ENCODE measurements around the gene PRSS21.

Gene PRSS21, protein sequence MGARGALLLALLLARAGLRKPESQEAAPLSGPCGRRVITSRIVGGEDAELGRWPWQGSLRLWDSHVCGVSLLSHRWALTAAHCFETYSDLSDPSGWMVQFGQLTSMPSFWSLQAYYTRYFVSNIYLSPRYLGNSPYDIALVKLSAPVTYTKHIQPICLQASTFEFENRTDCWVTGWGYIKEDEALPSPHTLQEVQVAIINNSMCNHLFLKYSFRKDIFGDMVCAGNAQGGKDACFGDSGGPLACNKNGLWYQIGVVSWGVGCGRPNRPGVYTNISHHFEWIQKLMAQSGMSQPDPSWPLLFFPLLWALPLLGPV

DNA sequence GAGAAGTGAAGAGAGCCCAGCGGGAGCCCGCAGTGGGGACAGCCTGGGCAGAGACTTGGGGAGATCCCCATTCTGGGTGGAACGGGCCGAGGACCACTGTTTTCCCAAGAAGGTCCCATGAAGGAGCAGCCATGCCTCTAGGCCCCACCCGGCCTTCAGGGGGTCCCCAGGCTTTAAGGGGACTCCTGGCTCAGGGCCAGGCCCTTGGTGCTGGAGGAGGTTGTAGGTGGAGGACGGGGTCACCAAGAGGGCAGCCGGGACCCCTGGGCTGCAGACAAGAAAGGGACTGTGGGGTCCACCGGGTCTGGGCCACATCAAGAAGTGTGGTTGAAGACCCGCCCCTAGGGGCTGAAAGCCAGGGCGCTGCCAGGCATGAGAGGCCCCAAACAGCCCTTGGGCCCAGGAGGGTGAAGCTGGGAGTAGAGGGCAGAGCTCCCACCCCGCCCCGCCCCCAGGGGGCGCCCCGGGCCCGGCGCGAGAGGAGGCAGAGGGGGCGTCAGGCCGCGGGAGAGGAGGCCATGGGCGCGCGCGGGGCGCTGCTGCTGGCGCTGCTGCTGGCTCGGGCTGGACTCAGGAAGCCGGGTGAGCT, at the start of gene PRSS21:
PRSS21 (plus strand) TSS at position 487 of the 589 bp plus-strand sequence; CDS start at position 519, 32 bp downstream.
- DNase-seq: no peak

DNA sequence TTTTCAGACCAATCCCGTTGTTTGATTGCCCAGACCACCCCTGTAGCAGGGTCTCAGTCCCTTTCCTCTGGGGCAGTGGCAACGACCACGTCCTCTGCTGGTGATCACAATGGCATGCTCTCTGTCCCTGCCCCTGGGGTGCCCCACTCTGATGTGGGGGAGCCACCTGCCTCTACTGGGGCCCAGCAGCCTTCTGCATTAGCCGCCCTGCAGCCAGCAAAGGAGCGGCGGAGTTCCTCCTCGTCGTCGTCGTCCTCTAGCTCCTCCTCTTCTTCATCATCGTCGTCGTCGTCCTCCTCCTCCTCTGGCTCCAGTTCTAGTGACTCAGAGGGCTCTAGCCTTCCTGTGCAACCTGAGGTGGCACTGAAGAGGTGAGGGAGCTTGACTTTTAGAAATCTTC, 49.1 kb upstream of the PRSS21 start:
- DNase-seq: no peak

DNA sequence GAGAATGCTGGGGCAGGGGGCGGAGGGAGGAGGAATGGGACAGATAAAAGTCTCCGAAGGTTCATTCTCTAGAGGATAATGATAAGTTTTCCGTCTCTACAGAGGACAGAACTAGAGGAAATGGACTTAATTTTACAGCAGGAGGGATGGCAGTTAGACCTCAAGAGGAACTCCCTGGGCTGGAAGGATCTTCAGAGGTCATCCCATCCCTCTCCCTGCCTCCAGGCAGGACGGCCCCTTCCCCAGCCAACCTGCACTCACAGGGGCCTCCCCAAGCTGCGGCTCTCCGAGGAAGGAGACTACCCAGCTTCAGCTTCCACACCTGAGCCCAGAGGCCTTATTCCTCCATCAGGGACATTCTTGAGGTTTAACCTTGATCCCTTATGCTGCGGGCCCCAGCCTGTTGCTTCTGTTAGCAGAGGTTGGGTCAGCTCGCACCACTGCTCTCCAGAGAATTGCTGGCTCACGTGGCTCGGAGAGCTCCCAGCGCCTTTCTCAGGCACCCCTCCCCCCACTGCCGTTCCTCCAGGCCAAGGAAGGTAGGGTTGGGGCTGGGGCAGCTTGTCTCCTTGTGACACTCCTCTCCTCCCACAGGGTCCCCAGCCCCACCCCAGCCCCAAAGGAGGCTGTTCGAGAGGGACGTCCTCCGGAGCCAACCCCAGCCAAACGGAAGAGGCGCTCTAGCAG, 48.5 kb upstream of the PRSS21 start:
- DNase-seq: no peak

DNA sequence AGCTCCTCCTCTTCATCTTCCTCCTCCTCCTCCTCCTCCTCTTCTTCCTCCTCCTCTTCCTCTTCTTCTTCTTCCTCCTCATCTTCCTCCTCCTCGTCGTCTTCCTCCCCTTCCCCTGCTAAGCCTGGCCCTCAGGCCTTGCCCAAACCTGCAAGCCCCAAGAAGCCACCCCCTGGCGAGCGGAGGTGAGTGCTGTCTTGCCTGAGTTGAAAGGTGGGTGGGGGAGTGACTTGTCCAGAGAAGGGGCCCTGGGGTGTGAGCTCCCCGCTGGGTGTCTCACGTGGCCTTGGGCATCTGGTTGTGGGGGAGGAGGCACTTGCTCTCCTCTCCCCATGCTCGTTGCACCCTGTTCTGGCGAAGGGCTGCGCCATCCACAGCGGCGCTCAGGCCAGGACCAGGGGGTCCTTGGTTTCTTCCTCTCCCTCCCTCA, 47.9 kb upstream of the PRSS21 start:
- no peak for DNase-seq

DNA sequence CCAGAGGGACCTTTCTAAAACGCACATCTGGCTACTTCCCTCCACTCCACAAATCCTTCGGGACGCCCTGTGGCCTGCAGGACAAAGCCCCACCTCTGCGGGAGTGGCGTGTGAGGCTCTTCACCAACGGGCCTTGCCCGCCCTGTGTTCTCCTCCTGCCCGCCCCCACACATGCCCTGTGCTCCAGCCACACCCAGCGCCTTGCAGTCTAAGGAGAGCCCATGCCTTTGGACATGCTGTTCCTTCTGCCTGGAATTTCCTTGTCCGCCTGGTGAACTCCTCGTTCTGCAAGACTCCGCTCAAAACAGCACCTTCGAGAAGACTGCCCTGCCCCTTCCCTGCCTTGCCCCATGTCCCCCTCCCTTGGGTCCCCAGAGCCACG, 47.4 kb upstream of the PRSS21 start:
- DNase-seq: no peak

DNA sequence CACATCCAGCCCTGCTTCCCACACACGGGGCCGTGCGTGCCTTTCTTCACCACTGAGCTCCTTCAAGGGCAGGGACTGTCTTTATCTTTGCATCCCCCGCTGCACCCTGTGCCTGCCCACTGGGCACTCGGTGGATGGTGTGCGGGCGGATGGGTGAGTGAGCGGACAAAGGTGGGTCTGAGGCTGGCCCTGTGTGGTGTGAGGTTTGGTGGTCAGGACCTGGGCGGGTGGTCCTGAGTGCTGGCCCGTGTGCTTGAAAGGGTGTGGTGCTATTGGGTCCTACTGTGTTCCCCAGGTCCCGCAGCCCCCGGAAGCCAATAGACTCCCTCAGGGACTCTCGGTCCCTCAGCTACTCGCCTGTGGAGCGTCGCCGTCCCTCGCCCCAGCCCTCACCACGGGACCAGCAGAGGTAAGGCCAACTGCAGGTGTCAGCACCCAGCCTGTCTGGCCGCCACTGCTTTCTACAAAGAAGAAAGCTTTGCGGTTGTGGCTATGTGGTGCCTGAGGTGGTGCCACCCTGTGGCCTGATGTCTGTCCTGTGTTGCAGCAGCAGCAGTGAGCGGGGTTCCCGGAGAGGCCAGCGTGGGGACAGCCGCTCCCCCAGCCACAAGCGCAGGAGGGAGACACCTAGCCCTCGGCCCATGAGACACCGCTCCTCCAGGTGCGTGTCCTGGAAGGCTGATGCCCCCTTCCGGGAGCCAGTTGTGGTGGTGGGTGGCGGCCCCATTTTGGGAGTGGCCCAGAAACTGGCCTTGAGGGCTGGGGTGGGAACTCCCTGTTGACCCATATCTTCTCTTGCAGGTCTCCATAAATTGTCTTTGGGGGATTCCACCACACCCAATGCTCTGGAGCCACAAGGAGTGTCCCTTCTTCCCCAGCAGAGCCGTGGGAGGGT, 46.7 kb upstream of the PRSS21 start:
- DNase-seq: no peak

DNA sequence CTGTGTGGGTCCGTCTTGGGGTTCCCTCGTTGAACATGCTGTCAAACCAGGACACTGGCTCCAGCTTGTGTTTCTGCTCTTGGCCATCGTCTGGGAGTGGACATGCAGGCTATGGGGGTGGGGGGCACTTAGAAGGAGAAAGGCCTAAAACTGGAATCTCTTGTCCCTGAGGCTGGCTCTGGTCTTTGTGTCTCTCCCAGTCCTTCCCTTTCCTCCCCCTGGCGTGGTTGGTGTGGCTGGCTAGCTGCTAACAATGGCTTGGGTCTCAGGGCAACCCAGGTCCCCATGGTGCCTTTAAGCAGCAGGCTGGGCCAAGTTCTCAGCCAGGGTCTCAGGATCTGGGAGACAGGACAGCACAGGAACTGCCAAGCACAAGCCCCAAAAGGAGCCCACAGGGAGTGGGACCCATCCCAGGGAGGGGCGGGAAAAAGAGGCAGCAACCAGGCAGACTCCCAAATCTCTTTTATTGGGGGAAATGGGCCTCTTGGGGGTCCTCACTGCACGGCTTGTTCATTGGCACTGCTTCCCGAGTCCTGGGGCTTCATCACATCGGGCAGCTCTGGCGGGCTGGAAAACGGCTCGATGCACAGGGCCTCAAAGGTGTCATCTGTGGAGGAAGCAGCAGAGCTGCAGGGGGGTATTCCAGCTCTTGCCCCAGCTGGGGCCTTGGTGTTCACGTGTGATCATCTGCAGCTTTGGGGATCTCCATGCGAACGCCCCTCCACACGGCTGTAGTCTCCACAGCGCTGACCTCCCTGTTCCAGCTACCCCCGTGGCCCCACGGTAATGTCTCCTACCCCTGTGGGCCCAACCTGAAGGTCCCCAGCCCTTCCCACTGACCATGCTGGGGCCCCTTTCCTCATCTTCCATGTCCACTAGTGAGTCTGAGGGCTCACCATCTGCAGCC, 45.3 kb upstream of the PRSS21 start:
- DNase-seq: no peak

DNA sequence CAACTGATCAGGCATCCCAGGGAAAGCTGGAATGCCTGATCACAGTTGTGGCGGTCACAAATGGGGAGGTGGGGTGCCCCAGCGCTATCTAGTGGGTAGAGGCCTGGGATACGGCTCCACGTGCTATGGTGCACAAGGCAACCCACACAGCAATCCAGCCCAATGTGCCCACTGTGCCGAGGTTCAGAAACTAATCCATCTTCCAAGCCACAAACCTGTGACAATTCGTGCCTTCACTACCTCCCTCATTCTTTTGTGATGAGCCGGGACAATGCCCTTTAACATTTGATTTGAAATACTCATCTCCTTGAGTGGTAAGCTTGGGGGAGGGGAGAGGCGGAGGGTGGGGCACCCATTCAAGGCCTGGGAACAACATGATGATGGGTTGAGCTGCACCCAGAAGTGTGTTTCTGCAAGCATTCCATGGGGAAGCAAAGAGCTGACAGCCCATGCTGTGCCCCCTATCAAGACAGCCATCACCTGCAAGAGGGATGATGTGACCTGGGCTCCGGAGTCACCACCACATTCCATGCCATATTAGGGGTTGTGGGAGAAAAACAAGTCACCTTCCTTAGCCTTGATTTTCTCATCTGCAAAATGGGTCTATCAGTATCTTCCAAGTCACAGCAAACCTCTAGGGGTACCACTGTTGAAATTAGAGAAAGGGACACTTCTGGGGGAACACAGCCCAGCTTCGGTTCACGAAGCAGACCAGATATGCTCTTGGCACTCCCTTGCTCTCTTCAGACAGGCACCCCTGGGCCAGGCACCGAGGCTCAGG, 43.7 kb upstream of the PRSS21 start:
- DNase-seq: no peak

DNA sequence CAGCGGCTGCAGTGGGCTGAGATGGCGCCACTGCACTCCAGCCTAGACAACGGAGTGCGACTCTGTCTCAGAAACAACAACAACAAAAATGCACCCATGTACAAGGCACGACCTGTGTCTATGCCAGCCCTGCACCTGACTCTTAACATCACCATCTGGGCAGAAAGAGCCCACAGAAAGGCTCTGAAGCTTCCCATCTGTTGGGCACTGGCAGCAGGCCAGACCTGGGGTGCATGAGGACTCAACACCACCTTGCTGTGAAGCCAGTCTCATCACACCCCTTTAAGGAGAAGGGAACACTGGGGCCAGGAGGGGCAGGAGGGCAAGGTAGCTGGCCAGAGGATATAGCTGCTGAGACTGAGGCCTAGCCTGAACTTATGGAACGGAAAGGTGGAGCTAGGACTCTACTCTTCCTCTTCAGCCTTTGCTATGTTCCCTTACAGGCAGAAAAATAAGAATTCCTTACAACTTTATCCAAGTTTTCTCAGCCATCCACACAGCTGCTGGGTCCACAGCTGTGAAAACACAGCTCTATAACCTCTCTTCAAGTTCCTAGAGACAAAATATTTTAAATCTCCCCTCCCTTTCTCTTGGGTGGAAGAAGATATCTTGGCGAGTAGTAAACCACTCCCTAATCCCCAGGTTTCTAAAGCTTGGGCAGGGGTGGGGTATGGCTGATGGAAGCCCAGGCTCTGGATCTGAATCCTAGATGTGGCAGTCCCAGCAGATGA, 42.7 kb upstream of the PRSS21 start:
- no peak for DNase-seq

DNA sequence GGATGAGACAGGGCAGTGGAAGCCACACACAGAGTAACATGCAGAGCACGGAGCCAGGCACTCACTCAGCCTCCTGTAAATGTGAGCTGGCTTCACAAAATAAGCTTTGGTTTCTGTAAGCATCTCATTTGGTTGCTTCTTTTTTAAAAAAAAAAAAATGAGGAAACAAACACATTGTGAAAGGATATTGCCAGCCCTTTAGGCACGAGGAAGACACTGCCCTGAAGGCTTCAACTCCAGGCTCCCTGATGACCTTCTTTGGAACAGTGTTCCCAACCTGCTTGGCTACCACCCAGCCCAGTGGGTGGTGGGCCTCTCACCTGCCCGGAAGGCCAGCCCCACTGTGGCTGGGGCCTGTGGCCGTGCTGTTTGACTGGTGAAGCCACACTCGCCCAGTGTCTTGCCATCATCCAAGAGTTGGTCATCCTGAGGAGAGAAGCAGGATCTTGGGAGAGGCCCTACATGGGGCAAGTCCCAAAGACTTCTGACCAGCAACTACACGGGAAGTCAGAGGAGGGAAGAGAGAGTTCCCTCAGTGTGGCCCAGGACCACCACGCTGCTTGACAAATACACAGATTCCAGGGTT, 41.8 kb upstream of the PRSS21 start:
- no peak for DNase-seq

DNA sequence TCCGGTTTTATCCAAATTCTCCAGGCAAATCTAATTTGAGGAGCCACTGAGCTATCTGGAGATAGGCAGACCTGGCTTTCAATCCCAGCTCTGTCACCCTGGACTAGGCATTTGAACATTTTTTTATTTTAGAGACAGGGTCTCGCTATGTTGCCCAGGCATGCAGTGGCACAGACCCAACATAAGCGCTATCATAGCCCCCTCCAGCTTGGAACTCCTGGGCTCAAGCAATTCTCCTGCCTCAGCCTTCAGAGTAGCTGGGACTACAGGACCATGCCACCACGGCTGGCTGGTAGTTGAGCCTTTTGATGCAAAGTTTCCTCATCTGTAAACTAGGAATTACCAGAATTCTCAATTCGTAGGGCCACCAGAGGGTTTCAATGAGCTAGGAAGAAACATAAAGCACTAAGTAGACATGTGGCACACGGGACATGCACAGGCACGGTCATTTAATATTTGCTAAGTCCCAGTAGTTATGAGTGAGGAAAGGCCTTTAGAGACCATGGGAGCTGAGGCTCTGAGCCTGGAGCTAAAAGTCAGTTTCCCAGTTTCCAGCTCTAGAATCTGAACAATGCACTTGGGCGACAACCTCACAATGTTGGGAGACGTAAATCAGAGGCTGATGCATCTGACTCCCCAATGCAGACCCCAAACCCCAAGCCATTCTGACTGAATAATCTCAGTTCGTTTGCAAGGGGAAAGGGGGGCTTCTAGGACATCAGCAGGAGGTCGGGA, 41.1 kb upstream of the PRSS21 start:
- no peak for DNase-seq

DNA sequence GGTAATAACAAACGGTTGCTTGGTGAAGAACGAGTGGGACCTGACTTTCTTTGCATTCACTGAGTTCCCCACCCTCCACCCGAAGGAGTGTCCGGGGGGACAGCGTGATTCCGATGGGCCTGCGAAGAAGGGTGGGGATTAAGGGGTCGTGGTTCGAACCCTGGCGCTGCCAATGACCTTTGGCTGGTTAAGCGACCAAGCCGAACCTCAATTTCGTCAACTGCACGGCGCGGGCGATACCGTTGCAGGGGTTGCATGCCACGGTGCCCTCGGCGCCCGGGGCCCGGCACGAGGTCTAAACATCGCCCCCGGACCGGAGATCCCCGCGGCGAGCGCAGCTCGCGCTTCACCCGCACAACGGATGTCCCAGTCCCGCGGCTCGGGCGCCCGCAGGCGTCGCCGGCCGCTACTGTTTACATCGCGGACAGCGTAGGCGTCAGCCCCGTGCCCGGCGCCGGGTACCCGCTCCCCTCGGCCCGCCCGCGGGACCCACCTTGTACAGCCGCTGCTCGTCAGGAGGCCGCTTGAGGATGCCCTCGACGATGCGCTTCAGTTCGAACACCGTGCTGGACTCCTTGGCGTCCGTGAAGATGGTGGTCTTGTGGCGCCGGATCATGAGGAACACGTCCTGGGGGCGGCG, 40.4 kb upstream of the PRSS21 start:
- DNase-seq: no peak

DNA sequence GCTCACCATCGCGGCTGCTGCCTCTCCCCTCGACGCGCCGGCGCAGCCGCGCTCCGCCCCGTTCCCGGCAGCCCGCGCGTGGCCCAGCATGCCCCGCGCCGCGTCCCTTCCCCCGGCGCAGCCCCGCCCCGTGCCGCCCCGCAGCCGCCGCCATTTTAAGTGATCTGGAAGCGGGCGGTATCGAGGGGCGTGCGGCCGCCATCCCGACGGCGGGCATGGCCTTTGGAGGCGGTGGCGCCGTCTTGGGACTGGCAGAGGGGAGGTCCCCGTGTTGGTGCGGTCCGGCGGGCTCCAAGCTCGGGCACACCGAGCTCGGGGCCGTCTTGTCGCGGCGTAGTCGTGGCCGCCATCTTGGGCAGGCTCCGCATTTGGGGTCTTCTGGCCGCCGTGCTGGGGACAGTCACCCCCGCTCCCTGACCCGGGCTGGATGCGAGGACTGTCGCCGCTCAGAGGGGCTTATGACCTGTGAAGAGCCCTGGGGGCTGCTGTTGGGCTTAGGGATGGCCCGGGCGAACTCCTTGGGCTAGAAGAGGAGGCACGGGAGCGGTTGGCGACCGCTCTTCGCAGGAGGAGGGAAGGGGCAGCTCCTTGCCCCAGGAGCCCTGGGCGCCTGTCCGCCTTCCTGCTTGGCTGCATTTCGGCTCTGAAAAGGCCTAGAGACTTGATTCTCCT, 39.7 kb upstream of the PRSS21 start, which contains the start of gene ELOB:
ELOB (minus strand) TSS at position 50 of the 672 bp plus-strand sequence; CDS start at position 9, 41 bp downstream.
- DNase-seq: peak; percentile 82

DNA sequence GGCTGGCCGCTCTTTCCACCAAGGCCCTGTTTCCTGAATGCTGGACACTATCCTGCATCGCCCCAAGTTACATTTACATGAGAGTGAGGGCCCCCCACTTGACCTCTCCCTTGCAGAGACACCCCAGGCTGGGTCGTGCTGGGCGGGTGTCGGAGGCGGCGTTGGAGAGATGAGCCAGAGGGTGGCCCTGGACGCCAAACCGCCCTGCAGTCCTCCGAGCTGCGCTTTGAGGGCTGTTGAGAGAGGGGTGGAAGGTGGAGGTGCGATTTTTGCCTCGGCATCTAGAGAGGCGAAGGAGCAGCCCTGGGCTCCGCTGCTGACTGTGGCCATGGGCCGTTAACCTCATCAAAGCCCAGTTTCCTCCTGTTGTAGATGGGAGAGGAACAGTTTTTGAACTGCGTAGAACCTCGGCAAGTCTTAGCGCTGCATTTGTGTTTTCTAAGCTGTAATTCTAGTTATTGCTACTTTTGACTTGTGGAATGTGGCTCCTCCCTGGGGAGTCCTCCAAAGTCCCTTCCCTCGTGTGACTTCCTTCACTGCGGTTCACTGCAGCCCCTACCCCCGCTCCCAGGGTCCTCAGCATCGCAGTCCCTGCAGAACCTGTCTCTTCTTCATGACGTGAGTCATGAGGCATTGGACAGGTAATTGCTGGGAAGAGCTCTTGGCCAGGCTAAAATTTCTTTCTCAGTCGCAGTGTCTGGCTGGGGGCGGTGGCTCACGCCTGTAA, 39.0 kb upstream of the PRSS21 start:
- no peak for DNase-seq

DNA sequence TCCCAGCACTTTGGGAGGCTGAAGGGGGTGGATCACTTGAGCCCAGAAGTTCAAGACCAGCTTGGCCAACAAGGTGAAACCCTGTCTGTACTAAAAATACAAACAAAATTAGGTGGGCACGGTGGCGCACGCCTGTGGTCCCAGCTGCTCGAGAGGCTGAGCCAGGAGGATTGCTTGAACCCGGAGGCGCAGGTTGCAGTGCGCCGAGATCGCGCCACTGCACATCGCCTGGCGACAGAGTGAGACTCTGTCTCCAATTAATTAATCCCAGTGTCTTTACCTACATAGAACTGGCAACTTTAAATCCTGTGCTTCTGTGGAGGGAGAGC, 38.4 kb upstream of the PRSS21 start:
- DNase-seq: no peak

DNA sequence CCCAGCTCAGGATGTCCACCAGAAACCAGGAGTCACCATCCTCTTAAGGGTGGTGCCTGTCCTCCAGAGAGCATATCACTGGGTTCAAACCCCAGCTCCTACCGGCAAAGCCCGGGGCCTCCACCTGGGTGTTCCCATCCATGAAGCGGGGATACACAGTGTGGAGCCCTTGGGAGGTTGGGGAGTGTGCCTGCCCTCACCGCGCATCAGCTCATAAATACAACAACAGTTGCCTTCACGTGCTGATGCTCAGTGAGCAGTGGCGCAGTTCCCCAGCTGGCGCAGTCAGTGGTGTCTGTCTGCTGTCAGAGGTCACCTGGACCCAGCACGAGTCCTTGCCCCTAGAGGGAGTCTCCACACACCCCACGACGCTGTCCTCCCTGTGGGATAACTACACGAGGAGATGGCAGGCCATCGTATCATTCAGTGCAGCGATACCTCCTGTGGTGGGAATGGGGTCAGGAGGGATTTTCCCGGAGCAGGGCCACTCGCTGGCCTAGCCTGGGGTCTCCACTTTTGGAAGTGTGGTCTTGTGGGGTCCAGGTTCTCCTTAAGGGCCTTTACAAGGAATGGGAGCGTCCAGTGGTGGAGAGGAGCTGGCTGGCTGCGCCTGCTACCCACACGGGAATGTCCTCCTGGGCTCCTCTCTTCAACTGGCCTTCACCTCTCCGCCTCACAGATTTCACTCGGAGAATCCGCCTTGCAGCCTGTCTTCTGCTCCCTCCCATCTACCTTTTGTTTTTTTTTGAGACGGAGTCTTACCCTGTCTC, 37.7 kb upstream of the PRSS21 start:
- no peak for DNase-seq
